Measurements from ENCODE around the gene DSCAML1. TPM values are rescaled to one million over a fixed set of nuclear protein-coding genes. Genes with fewer than 3 reads are reported as not detected.

The DSCAML1 gene
- total and polyA plus RNA-seq, 5 donors from 2014 or later, result 0.08 to 1.6 (median 0.30) TPM; not detected in 1

GRCh38 chr11:117443266-117444186 lies 353.5 kb downstream of the DSCAML1 start:
- no peaks in the 10 kb centered on the region for H3K36me3 ChIP-seq (ENCODE audit: control insufficient read depth, insufficient read depth, low read length)
- no peaks in the 10 kb centered on the region for H3K27me3 ChIP-seq (ENCODE audit: control insufficient read depth, insufficient read depth, low read length)
- H3K4me1 ChIP-seq (ENCODE audit: control insufficient read depth, insufficient read depth, low read length, poor library complexity, severe bottlenecking), result no peaks in the 10 kb centered on the region
- ATAC-seq (ENCODE audit: low read depth in 2 of 2) (no peak), DNase-seq (no peak)
- Mint-ChIP-seq H3K4me1 (no peaks in the 10 kb centered on the region), H3K4me3 (no peak overlapping the region), H3K9me3 (peaks cover 0 to 1% (median 0%) of the 10 kb centered on the region in 7 donors), H3K27me3 (no peaks in the 10 kb centered on the region), H3K36me3 (no peaks in the 10 kb centered on the region), H3K27ac (no peak overlapping the region)
- H3K27ac ChIP-seq (ENCODE audit: insufficient read depth, low read length, poor library complexity, severe bottlenecking), result no peak overlapping the region
- no peaks in the 10 kb centered on the region for H3K9me3 ChIP-seq (ENCODE audit: control insufficient read depth in 2 of 2, low read length in 2 of 2)
- H3K4me3 ChIP-seq (ENCODE audit: low read depth, low read length), result no peak overlapping the region

- Mint-ChIP-seq H3K4me1 (no peaks in the 10 kb centered on the region), H3K36me3 (no peaks in the 10 kb centered on the region), H3K27me3 (no peaks in the 10 kb centered on the region), H3K9me3 (no peaks in the 10 kb centered on the region), H3K4me3 (no peak overlapping the region), H3K27ac (no peak overlapping the region)
- DNase-seq (no peak), ATAC-seq (ENCODE audit: low read depth in 2 of 2) (no peak)
- Histone ChIP-seq H3K4me1 (ENCODE audit: control insufficient read depth, insufficient read depth, low read length, poor library complexity, severe bottlenecking) (no peaks in the 10 kb centered on the region), H3K27me3 (ENCODE audit: control insufficient read depth, insufficient read depth, low read length) (no peaks in the 10 kb centered on the region), H3K4me3 (ENCODE audit: low read depth, low read length) (no peak overlapping the region), H3K36me3 (ENCODE audit: control insufficient read depth, insufficient read depth, low read length) (no peaks in the 10 kb centered on the region), H3K27ac (ENCODE audit: insufficient read depth, low read length, poor library complexity, severe bottlenecking) (no peak overlapping the region), H3K9me3 (ENCODE audit: control insufficient read depth in 2 of 2, low read length in 2 of 2) (no peaks in the 10 kb centered on the region)
These were observed 354.2 kb downstream of the DSCAML1 start for GRCh38 chr11:117442869-117443239.

- H3K4me3 ChIP-seq (ENCODE audit: low read depth, low read length), result no peak overlapping the region
- no peaks in the 10 kb centered on the region for H3K27me3 ChIP-seq (ENCODE audit: control insufficient read depth, insufficient read depth, low read length)
- H3K27ac ChIP-seq (ENCODE audit: insufficient read depth, low read length, poor library complexity, severe bottlenecking), result no peak overlapping the region
- ATAC-seq (ENCODE audit: low read depth in 2 of 2), result no peak
- Mint-ChIP-seq H3K27ac (peak overlapping the region in 1 of 3 donors; percentile 19), H3K4me3 (no peak overlapping the region), H3K4me1 (no peaks in the 10 kb centered on the region), H3K9me3 (no peaks in the 10 kb centered on the region), H3K36me3 (no peaks in the 10 kb centered on the region), H3K27me3 (no peaks in the 10 kb centered on the region)
- H3K9me3 ChIP-seq (ENCODE audit: control insufficient read depth in 2 of 2, low read length in 2 of 2), result no peaks in the 10 kb centered on the region
- no peaks in the 10 kb centered on the region for H3K4me1 ChIP-seq (ENCODE audit: control insufficient read depth, insufficient read depth, low read length, poor library complexity, severe bottlenecking)
- no peak for DNase-seq
- H3K36me3 ChIP-seq (ENCODE audit: control insufficient read depth, insufficient read depth, low read length), result no peaks in the 10 kb centered on the region
These were observed 354.8 kb downstream of the DSCAML1 start for GRCh38 chr11:117442049-117442868.

GRCh38 chr11:117441146-117441975 lies 355.7 kb downstream of the DSCAML1 start:
- Mint-ChIP-seq H3K27me3 (peaks cover 4% of the 10 kb centered on the region), H3K36me3 (no peaks in the 10 kb centered on the region), H3K9me3 (no peaks in the 10 kb centered on the region), H3K27ac (peak overlapping the region in 1 of 3 donors; percentile 82), H3K4me3 (no peak overlapping the region), H3K4me1 (no peaks in the 10 kb centered on the region)
- ATAC-seq (ENCODE audit: low read depth in 2 of 2), result no peak
- DNase-seq, result no peak
- H3K4me1 ChIP-seq (ENCODE audit: control insufficient read depth, insufficient read depth, low read length, poor library complexity, severe bottlenecking), result no peaks in the 10 kb centered on the region
- H3K4me3 ChIP-seq (ENCODE audit: low read depth, low read length), result no peak overlapping the region
- H3K36me3 ChIP-seq (ENCODE audit: control insufficient read depth, insufficient read depth, low read length), result no peaks in the 10 kb centered on the region
- H3K9me3 ChIP-seq (ENCODE audit: control insufficient read depth in 2 of 2, low read length in 2 of 2), result no peaks in the 10 kb centered on the region
- no peaks in the 10 kb centered on the region for H3K27me3 ChIP-seq (ENCODE audit: control insufficient read depth, insufficient read depth, low read length)
- no peak overlapping the region for H3K27ac ChIP-seq (ENCODE audit: insufficient read depth, low read length, poor library complexity, severe bottlenecking)

GRCh38 chr11:117440258-117440657 lies 356.8 kb downstream of the DSCAML1 start:
- no peak overlapping the region for H3K27ac Mint-ChIP-seq
- H3K4me3 Mint-ChIP-seq, result no peak overlapping the region
- Histone ChIP-seq H3K27me3 (ENCODE audit: control insufficient read depth, insufficient read depth, low read length) (no peaks in the 10 kb centered on the region), H3K36me3 (ENCODE audit: control insufficient read depth, insufficient read depth, low read length) (no peaks in the 10 kb centered on the region), H3K9me3 (ENCODE audit: control insufficient read depth in 2 of 2, low read length in 2 of 2) (no peaks in the 10 kb centered on the region), H3K4me1 (ENCODE audit: control insufficient read depth, insufficient read depth, low read length, poor library complexity, severe bottlenecking) (no peaks in the 10 kb centered on the region), H3K4me3 (ENCODE audit: low read depth, low read length) (no peak overlapping the region), H3K27ac (ENCODE audit: insufficient read depth, low read length, poor library complexity, severe bottlenecking) (no peak overlapping the region)
- H3K4me1 Mint-ChIP-seq, result no peaks in the 10 kb centered on the region
- H3K27me3 Mint-ChIP-seq, result peaks cover 4% of the 10 kb centered on the region
- DNase-seq (no peak), ATAC-seq (ENCODE audit: low read depth in 2 of 2) (no peak)
- no peaks in the 10 kb centered on the region for H3K9me3 Mint-ChIP-seq
- no peaks in the 10 kb centered on the region for H3K36me3 Mint-ChIP-seq

GRCh38 chr11:117439256-117439655 lies 357.8 kb downstream of the DSCAML1 start:
- no peaks in the 10 kb centered on the region for H3K36me3 Mint-ChIP-seq

GRCh38 chr11:117438371-117439000 lies 358.5 kb downstream of the DSCAML1 start:
- H3K27ac Mint-ChIP-seq, result no peak overlapping the region
- H3K27me3 Mint-ChIP-seq, result peaks cover 4% of the 10 kb centered on the region
- no peak overlapping the region for H3K4me3 Mint-ChIP-seq
- no peaks in the 10 kb centered on the region for H3K9me3 ChIP-seq (ENCODE audit: control insufficient read depth in 2 of 2, low read length in 2 of 2)
- peak in 1 of 2 donors; percentile 16 for ATAC-seq (ENCODE audit: low read depth in 2 of 2)
- no peaks in the 10 kb centered on the region for H3K9me3 Mint-ChIP-seq
- no peak for DNase-seq
- H3K27me3 ChIP-seq (ENCODE audit: control insufficient read depth, insufficient read depth, low read length), result no peaks in the 10 kb centered on the region
- H3K27ac ChIP-seq (ENCODE audit: insufficient read depth, low read length, poor library complexity, severe bottlenecking), result no peak overlapping the region
- no peaks in the 10 kb centered on the region for H3K36me3 ChIP-seq (ENCODE audit: control insufficient read depth, insufficient read depth, low read length)
- H3K4me1 Mint-ChIP-seq, result no peaks in the 10 kb centered on the region
- no peaks in the 10 kb centered on the region for H3K36me3 Mint-ChIP-seq
- no peak overlapping the region for H3K4me3 ChIP-seq (ENCODE audit: low read depth, low read length)
- no peaks in the 10 kb centered on the region for H3K4me1 ChIP-seq (ENCODE audit: control insufficient read depth, insufficient read depth, low read length, poor library complexity, severe bottlenecking)

More at GRCh38 chr11:117439256-117439655, 357.8 kb downstream of the DSCAML1 start:
- H3K9me3 ChIP-seq (ENCODE audit: control insufficient read depth in 2 of 2, low read length in 2 of 2), result no peaks in the 10 kb centered on the region
- H3K27ac ChIP-seq (ENCODE audit: insufficient read depth, low read length, poor library complexity, severe bottlenecking), result no peak overlapping the region
- Mint-ChIP-seq H3K4me3 (no peak overlapping the region), H3K27me3 (peaks cover 4% of the 10 kb centered on the region), H3K9me3 (no peaks in the 10 kb centered on the region), H3K27ac (peak overlapping the region in 1 of 3 donors; percentile 84), H3K4me1 (no peaks in the 10 kb centered on the region)
- DNase-seq (no peak), ATAC-seq (ENCODE audit: low read depth in 2 of 2) (no peak)
- no peaks in the 10 kb centered on the region for H3K27me3 ChIP-seq (ENCODE audit: control insufficient read depth, insufficient read depth, low read length)
- H3K36me3 ChIP-seq (ENCODE audit: control insufficient read depth, insufficient read depth, low read length), result no peaks in the 10 kb centered on the region
- no peak overlapping the region for H3K4me3 ChIP-seq (ENCODE audit: low read depth, low read length)
- no peaks in the 10 kb centered on the region for H3K4me1 ChIP-seq (ENCODE audit: control insufficient read depth, insufficient read depth, low read length, poor library complexity, severe bottlenecking)
